HPDE6-E6E7 (cell line): ENCODE measurements around the gene SLC35B4.

Source experiments
- DNase-seq: peaks from one replicate; pipeline ENCODE4 v3.0.0; 2011; ENCODE audit warnings: missing footprints; ENCODE audit errors: extremely low spot score

The SLC35B4 gene, protein sequence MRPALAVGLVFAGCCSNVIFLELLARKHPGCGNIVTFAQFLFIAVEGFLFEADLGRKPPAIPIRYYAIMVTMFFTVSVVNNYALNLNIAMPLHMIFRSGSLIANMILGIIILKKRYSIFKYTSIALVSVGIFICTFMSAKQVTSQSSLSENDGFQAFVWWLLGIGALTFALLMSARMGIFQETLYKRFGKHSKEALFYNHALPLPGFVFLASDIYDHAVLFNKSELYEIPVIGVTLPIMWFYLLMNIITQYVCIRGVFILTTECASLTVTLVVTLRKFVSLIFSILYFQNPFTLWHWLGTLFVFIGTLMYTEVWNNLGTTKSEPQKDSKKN

DNA sequence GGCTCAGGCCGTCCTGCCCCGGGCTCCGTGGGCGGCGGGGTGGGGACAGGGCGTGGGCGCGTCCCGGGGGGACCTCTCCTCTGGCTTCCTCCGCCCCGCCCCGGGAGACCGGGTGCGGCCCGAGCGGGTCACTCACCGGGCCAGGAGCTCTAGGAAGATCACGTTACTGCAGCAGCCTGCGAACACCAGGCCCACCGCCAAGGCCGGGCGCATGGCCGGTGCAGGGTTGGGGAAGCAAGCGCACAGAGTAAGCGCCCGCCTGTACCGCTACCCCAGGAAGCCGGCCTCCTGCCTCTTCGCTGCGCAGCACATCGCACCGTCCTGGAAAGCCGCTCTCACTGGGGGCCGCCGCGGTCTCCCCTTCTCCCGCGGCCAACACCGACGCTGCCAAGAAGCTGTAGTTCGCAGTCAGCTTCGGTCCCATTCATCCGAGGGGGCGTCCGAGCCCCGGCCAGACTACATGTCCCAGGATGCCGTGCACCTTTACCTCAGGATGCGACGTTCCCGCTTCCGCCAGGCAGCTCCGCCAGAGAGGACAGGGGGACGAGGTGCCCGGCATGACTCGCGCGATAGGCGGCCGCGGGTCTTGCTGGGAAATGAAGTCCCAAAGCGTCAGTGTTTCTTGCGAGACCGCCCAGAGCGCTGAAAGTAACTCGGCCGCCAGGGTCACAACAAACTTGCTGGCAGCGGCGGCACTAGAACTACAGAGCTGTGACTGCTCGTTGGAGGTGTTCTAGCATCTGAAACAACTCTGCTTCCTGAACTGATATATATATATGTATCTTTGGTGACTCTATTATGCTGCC is at the start of gene SLC35B4:
Gene SLC35B4, minus strand, starts transcription at position 392 of the 806 bp plus-strand sequence. Its CDS starts 179 bp downstream, at position 213.
- peak; percentile 97 for DNase-seq

DNA sequence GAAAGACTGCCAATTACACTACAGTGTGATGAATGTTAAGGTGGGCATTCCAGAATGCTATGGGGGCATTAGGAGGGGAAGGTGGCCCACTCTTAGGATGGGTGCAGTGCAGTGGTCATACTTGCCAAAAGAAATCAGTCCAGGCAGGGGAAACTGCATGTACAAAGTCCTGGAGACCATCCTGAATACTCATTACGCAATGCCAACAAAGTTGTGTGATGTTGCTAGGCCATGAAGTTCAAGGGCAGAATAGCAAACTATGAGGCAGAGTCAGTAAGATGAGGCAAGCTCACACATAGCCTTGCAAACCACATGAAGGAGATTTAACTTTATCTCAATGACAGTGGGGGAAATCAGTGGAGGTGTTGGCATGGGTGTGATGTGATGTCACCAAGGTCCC is 49.8 kb upstream of the SLC35B4 start:
- DNase-seq, result no peak

DNA sequence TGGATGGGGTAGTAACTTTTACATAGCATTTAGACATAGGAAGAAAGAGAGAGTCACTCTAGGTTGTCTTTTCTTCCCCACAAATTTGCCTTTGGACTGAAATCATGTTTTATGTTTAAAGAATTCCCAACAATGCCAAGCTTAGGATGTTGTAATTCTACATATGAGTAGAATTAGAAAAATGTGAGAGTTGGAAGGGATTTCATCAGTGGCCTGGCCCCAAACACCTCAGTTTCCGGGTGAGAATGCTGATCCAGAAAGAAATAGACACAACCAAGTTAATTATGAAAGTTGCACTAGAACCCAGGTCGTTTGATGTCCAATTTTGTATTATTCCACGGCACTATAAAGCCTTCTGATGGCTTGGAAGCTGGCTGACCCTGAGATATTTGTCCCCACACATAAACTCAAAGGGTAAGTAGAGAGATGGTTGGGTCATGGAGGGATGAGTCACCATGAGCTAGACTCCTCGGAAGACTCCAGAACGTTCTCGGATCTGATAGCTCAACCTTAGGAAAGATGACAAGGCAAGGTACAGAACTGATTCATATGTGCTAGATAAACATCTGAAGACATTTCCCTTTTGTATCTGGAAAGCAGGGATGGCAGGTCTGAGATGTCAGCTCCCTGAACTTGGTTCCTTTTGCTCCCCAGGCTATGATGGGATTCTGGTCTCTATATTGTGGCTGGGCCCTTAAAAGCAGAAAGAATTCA is 48.8 kb upstream of the SLC35B4 start:
- peak; percentile 57 for DNase-seq

DNA sequence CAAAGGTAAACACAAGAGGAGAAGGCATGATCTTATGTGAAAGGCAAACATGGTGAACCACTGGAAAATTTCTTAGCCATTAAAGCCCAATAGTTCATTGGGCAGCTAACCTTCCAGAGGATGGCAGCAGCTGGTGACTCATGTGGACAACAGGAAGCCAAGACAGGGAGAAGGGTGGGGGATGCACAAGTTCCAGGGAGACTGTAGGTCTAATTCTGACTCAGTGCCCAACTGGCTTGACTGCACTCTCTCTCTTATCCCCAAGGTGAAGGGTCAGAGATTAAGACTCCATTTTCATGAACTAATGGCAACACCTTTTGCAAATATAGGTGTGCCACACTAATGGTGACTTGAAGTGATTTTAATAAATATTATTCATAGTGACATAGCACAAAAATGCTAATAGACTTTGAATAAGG is 47.9 kb upstream of the SLC35B4 start:
- DNase-seq, result peak; percentile 69

DNA sequence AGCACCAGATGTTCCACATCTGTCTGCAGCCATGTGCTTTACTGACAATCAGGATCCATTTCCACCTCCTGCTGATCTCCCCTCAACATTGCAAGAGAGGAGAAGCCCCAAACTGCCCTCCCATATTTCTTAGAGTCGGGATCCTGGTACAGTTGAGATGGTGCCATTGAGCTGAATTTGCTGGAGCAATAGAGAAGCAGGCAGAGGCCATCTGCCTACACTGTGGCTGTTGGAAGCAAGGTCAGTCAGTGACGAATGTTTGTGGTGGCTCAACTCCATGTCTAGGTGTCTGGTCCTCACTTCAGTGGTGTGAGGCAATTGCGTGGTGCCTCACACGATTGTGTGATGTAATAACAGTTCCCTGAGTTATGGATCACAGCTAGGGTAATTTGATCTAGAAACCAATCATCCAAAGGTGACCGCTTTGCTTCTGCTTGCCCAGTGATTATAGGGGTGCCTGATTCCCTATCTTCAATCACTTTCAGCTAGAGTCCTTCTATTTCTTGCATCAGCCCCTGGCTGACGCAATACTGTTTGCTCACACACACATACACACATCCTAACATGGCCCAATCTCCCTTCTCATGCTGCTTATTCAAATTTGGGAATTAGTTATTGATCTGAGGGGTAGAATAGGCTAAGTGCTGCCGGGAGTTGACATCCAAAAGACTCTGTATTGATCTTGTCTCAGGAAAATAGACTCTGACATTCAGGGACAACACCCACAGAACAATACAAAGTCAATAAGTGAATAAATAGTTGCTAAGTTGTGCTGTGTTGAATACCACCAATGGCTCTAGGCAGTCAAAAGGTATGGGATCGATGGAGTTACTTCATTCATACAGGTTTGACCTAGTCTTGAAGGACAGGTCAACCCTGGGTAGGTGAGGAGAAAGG is 46.1 kb upstream of the SLC35B4 start:
- no peak for DNase-seq

DNA sequence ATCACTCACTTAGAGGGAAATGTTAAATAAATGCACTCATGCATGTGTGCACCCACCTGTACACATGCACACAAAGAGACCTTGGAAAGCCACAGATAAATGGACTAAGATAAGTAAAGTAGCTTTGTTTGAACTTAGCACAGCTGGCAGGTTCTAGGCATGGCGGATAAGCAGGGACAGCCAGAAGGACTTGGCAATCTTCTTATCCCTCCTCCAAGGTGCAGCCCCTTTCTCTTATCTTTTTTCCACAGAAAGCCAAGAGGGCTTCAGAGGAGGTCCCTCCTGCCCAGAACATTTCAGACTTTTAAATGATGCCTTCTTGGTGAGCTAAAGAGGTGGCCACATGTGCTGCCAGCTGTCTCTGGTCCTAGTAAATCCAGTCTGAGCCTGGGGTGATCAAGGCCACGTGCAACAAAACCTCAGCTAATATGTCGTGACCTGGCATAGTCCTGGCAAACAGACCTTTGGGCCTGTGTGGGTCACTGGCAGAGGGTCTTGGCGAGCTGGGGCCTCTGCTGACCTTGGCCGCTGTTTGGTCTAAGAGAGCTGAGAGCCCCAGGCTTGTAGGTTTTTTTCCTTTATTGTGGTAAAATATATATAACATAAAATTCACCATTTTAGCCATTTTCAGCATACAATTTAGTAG is 43.2 kb upstream of the SLC35B4 start:
- DNase-seq, result no peak

DNA sequence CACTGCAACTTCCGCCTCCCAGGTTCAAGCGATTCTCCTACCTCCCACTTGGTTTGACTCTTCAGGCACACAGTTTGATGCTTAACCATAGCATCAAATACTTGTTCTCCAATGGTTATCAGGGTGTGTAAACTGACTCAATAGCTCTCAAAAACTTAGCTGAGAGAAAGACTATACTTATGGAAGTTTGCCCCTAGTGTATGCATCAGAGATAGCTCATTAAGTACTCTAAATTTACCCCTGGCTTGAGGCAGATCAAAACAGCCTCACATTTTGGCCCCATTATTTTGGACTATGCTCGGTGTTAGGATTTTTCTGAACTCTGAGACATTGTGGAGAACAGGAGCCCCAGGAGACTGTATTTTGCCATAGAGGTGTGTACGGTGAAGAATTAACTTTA is 40.8 kb upstream of the SLC35B4 start:
- no peak for DNase-seq

DNA sequence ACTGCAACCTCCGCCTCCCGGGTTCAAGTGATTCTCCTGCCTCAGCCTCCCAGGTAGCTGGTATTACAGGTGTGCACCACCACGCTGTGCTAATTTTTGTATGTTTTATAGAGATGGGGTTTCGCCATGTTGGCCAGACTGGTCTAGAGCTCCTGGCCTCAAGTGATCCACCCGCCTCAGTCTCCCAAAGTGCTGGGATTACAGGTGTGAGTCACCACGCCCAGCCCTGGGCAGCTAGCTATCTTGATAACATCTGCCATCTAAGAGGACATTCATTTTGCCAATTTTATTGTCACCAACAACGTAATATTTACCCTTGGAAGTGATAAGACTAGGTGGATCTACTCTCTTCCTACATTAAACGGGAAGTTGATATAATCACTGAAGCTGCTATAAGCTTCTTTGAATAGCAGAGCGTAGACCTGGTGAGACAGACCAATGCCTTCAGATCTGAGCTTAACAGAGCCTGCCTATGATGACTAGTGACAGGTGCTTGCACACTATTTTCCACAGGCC is 39.7 kb upstream of the SLC35B4 start:
- DNase-seq, result no peak

DNA sequence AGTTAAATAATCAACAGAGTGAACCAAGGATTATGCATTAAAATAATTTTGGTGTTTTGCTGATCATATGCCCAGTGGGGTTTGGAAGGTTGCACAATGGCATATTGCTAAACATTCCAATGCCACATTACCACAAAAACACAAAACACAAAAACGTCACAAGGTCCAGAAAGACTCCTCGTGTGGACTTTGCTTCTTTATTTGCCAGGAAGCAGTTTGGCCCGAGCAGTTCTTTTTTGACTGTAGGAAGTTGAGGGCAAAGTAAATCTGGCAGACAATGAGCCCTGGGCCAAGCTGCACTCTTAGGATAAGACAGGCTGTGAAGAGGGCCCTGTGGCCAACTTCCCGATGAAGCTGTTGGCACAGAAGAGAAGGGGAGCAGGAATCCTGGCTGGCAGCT is 39.2 kb upstream of the SLC35B4 start:
- no peak for DNase-seq

DNA sequence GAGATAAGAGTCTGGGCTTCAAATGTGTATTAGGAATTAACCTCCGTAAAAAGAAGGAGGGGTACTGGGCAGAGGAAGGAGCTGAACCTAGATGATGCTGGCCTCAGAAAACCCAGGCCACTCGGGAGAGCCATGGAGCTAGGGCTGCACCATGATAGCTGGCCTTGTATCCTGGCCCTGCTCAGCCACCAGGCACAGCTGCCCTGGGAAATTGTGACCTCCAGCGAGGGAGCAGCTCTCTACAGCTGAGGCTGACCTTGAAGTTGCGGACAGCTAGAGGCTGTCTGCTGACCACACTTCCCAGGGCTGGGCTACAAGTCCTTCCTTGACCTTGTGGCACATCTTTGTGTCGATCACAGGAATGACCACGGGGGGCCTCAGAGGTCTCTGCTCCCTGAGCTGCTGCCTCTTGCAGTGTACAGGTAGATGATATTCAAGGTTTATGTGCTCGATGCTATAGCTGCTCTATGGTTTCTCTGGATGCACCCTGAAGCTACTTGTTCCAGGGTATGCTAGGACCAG is 38.3 kb upstream of the SLC35B4 start:
- no peak for DNase-seq

DNA sequence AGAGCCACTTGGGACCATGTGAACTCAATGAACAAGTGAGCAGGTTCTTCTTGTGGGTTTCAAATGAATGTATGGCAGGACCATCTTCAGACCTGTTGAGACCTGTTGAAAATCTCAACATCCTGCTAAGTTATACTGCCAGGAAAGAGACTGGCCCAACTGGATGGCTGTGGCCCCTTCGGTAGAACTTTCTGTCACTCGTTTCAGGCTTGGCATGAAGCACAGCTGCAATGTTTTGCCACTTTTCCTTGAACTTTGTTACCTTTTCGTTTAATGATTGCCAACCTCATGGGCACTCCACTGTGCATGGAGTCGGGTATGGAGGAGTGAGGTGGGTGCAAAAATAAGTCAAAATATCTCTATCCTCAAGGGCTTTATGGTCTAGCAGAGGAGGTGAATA is 36.7 kb upstream of the SLC35B4 start:
- DNase-seq, result no peak

DNA sequence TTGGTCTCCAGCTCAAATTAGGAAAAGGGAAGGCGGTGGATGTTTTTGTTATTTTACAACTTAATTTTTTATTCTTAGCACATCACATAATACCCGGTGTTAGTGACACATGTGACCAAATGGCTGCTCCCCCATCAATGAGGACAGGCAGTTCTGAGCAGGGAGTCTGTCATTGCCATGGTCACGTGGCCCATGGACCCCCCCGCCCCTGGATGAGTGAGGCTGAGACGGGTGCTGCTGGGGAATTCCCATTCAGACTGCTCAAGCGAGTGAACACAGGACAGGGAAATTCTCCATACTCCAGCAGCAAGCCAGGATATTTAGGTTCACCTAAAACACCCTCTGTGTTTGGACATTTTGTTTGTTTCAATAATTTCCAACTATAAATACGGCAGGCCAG is 34.7 kb upstream of the SLC35B4 start:
- no peak for DNase-seq

DNA sequence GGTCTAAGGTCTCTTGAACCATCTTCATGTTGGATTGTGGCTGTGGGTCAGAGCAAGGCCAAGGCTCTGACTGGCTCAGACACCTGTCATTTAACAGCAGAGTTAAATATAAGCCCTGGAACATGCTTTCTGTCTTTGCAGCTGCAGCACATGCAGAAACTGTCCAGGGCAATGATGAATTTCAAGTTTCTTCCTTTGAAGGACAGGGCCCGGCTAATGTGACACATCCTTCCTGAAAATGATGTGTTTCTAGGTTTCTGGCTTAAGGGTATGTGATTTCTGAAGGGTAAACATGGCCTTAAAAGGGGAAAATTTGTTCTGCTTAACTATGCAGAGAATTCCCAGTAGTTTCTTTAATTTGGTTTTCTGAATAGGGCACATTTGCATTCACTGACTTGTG is 34.0 kb upstream of the SLC35B4 start:
- DNase-seq, result no peak

DNA sequence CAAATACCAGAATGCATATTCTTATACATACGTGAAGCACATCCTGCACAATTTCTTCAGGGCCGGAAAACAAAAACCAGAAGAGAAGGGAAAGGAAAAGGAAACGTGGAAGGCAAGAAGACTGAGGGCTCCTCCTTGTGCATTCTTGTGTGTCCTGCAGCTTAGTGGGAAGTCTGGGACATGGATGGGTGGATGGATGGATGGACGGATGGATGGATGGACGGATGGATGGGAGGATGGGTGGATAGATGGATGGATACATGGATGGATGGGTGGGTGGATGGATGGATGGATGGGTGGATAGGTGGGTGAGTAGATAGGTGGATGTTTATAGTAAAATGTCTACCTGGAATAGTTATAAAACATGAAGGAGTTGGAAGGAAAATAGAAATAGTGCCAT is 30.8 kb upstream of the SLC35B4 start:
- no peak for DNase-seq

DNA sequence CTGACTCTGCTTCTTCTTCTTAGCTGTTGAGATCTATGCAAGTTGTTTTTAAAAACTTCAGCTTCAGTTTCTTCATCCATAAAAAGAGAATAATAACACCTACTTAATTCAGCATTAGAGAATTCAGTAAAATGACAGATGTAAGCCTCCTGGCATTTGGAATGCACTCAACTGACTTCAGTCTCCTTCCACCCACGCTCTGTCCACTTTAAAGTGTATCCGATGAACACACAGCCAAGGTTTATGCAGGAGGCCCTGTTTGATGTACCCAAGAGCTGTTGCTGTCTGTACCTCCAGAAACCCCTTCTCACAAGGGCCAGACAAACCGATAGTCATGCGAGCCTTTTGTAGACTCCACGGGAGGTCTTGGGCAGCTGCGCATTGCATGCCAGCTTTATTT is 27.1 kb upstream of the SLC35B4 start:
- no peak for DNase-seq

DNA sequence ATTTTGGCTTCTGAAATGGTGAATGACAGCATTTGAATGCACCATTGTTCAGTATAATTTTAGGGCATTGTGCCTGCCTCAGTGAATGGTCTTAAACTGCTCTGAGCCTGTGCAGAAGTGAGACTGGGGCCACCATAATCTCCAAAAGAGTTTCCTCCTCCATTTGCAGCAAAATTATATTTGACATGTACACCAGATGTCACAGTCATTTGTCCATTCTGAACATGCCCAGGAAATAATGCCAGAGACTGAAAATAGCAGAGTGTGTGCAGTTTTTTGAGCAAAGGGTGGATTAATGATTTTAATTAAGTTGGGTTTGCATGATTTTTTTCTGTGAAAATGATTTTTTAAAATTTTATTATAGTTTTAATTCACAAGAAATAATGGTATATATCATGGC is 26.4 kb upstream of the SLC35B4 start:
- no peak for DNase-seq

DNA sequence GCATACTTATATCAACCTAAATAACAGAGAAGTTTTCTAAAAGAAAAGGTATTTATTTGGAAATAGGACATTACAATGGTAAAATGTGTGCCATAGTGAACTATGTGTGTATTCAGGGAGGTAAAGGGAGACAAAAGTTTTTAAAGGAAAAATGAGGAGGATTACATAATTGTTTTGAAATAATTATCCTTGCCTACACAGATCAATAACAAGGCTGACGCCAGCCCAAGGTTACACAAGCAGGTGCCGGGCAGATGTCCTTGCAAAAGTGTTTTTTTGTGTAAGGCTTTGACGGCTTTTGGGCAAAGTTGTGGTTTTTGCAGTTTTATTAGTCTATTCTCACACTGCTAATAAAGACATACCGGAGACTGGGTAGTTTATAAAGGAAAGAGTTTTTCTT is 22.7 kb upstream of the SLC35B4 start:
- DNase-seq, result no peak

DNA sequence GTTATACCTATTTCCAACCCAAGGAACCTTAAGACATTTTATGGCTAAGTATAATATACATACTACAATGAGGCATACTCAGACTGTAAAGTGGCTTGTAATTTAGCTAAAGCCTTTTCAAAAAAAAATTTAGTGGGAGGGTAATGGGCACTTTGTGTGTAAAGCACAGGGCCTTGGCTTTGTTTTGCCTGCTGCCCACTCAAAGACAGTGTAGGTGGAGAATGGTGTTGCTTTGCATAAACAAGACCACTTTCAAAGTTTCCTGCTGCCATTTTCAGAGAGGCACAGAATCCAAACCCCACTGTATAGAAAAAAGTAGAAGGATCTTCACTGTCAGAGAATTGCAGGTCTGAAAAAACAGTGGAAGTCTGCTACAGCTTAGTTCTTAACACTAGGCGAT is 21.2 kb upstream of the SLC35B4 start:
- no peak for DNase-seq

DNA sequence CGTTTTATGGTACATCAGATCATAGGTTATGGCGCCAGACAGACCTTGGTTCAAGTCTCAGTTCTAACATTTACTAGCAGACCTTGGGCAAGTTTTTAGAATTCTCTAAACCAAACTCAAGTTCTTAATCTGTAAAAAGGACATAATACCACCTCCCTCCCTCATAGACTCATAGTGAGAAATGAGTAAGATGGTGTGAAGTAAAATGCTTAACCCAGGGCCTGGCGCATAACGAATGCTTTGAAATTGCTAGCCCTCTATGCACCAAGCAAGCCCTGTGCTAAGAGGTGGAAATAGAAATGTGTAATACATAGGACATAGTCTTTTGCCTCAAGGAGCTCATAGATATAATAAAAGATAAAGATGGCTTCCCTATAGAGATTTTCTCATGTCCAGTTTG is 17.7 kb upstream of the SLC35B4 start:
- no peak for DNase-seq

DNA sequence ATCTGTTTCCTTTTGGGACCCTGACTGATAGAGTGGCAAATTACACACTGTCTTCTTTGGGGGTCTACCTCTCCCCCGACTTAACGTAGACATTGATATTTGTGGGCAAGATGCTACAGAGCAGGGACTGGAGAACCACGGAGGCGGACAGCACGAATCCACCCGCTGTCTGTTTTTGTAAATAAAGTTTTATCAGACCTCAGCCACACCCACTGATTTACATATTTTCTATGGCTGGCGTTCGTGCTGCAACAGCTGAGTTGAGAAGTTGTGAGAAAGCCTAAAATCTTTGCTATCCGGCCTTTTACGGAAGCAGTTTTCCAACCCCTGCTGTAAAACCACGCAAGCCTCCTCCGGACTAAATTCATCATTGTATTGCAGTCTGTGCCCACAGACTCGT is 17.2 kb upstream of the SLC35B4 start:
- no peak for DNase-seq

DNA sequence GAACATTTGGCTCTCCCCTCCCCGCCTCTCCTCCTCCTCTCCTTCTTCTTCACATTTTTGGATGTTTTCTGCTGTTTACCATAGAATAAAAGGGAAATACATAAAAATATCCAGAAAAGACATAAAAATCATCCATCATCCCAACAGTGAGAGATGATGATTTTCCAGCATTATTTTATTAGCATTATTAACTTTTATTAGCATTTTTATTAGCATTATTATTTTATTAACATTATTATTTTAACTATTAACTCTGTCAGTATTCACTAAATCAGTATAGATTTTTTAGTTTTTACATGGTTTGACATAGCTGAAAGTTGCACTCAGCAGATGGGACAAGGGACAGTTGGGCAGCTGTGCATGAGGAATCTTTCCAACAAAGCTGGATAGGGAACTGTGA is 16.2 kb upstream of the SLC35B4 start:
- DNase-seq, result no peak
